Measurements from ENCODE around the gene ARHGEF28. TPM values are rescaled to one million over a fixed set of nuclear protein-coding genes. Genes with fewer than 3 reads are reported as not detected.

ARHGEF28 gene
- polyA plus RNA-seq, 3 donors: not detected

GRCh38 chr5:73759771-73760170 lies 133.8 kb downstream of the ARHGEF28 start:
- H3K4me3 Mint-ChIP-seq: no peak overlapping the region
- Histone ChIP-seq H3K9me3 (replicated peaks in 1 of 2; ENCODE audit: control insufficient read depth in 1 of 2, insufficient read depth in 1 of 2, low read length in 2 of 2) (no peaks in the 10 kb centered on the region), H3K4me1 (ENCODE audit: control insufficient read depth in 1 of 2, insufficient read depth in 2 of 2, low read length in 2 of 2) (no peaks in the 10 kb centered on the region), H3K27ac (ENCODE audit: low read depth in 1 of 2, low read length in 2 of 2) (no peak overlapping the region), H3K4me3 (replicated peaks in 1 of 3; ENCODE audit: low read depth in 2 of 3, low read length in 3 of 3) (no peak overlapping the region), H3K79me2 (ENCODE audit: insufficient read depth, low read length) (no peaks in the 10 kb centered on the region), H3K36me3 (replicated peaks in 1 of 2; ENCODE audit: control insufficient read depth in 1 of 2, insufficient read depth in 2 of 2, low read length in 2 of 2) (no peaks in the 10 kb centered on the region), H2AFZ (ENCODE audit: insufficient read depth, low read depth, low read length, poor library complexity, severe bottlenecking) (no peak overlapping the region), H3K27me3 (ENCODE audit: control insufficient read depth in 2 of 2, insufficient read depth in 2 of 2, low read length in 2 of 2) (no peaks in the 10 kb centered on the region), H3K9ac (ENCODE audit: insufficient read depth, low read length, poor library complexity, severe bottlenecking) (no peak overlapping the region), H3K4me2 (replicated peaks; ENCODE audit: extremely low read depth, low read length, poor library complexity, severe bottlenecking) (no peak overlapping the region), H4K20me1 (ENCODE audit: insufficient read depth, low read length) (no peaks in the 10 kb centered on the region)
- no peak for TF ChIP-seq CTCF (IDR thresholded peaks at IDR 0.05)
- H3K27ac Mint-ChIP-seq: no peak overlapping the region
- no peaks in the 10 kb centered on the region for H3K36me3 Mint-ChIP-seq
- DNase-seq: no peak
- intact Hi-C loops (cut with micrococcal nuclease): no loop called here
- peaks cover 0 to 6% (median 0%) of the 10 kb centered on the region in 7 donors for H3K9me3 Mint-ChIP-seq
- no peaks in the 10 kb centered on the region for H3K4me1 Mint-ChIP-seq
- H3K27me3 Mint-ChIP-seq (ENCODE audit: low read depth in 3 of 3): peaks cover 0 to 2% (median 1%) of the 10 kb centered on the region in 3 donors
- 22% methylated on average over 1 of the region's 1 CpG for WGBS (ENCODE audit: insufficient coverage)

DNA sequence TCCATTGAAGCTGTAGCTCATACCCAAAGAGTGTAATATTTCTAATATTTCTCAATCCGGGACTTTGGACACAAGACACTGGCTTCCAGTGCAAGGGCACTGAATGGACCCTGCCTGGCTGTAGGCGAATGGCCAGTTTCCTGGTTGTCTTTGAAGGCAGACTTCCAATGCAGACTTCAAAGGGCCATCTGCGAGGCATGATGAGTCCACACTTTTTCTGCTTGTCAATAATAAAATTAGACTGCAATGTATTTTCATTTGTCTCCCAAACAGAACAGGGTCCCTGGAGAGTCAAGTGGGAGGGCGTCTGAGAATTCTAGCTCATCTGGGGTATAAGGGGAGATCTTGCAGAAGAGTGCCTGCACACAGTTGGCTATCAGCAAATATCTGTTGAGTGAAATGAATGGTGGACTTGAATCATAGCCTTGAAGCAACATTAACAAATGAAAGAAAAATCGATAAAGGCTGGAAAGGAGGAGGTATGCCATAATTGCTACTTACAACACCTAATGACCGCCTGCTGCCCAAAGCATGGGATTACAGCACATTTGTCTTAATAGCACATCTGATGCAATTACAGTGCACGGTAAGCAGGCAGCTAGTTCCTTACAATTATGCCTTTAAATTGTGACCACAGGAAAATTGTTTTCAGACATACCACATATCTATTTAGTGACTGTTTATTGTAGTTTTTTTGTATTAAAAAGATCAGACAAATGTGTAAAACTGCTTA lies 137.5 kb downstream of the ARHGEF28 start:
- no peak overlapping the region for H3K27ac Mint-ChIP-seq
- intact Hi-C loops (cut with micrococcal nuclease): no loop called here
- H3K79me2 ChIP-seq (ENCODE audit: insufficient read depth, low read length): no peaks in the 10 kb centered on the region
- H3K4me1 Mint-ChIP-seq: no peaks in the 10 kb centered on the region
- no peaks in the 10 kb centered on the region for H3K27me3 ChIP-seq (ENCODE audit: control insufficient read depth in 2 of 2, insufficient read depth in 2 of 2, low read length in 2 of 2)
- H3K9me3 Mint-ChIP-seq: peaks cover 13 to 31% (median 22%) of the 10 kb centered on the region in 7 donors
- no peaks in the 10 kb centered on the region for H4K20me1 ChIP-seq (ENCODE audit: insufficient read depth, low read length)
- H3K4me3 ChIP-seq (replicated peaks in 1 of 3; ENCODE audit: low read depth in 2 of 3, low read length in 3 of 3): no peak overlapping the region
- 100% methylated on average over 2 of the region's 7 CpGs for WGBS (ENCODE audit: insufficient coverage)
- H3K4me3 Mint-ChIP-seq: no peak overlapping the region
- no peak for TF ChIP-seq CTCF (IDR thresholded peaks at IDR 0.05)
- H3K27ac ChIP-seq (ENCODE audit: low read depth in 1 of 2, low read length in 2 of 2): no peak overlapping the region
- H3K4me2 ChIP-seq (replicated peaks; ENCODE audit: extremely low read depth, low read length, poor library complexity, severe bottlenecking): no peak overlapping the region
- peaks cover 8 to 14% of the 10 kb centered on the region in 2 donors for H3K9me3 ChIP-seq (replicated peaks in 1 of 2; ENCODE audit: control insufficient read depth in 1 of 2, insufficient read depth in 1 of 2, low read length in 2 of 2)
- H3K36me3 Mint-ChIP-seq: peaks cover 0 to 2% of the 10 kb centered on the region in 2 donors
- no peaks in the 10 kb centered on the region for H3K4me1 ChIP-seq (ENCODE audit: control insufficient read depth in 1 of 2, insufficient read depth in 2 of 2, low read length in 2 of 2)
- DNase-seq: no peak
- H3K36me3 ChIP-seq (replicated peaks in 1 of 2; ENCODE audit: control insufficient read depth in 1 of 2, insufficient read depth in 2 of 2, low read length in 2 of 2): no peaks in the 10 kb centered on the region
- no peak overlapping the region for H3K9ac ChIP-seq (ENCODE audit: insufficient read depth, low read length, poor library complexity, severe bottlenecking)
- H3K27me3 Mint-ChIP-seq (ENCODE audit: low read depth in 3 of 3): peaks cover 0 to 2% (median 0%) of the 10 kb centered on the region in 3 donors
- H2AFZ ChIP-seq (ENCODE audit: insufficient read depth, low read depth, low read length, poor library complexity, severe bottlenecking): no peak overlapping the region

Data from CD14-positive monocyte (primary cell).